HCT116 (cell line): Measurements from ENCODE around the gene TM9SF1. TPM values are rescaled to one million over a fixed set of nuclear protein-coding genes. Genes with fewer than 3 reads are reported as not detected.

Experiments used
- ATAC-seq: fragments of 200-7000 bp; cut with Tn5 transposase; 2 replicates; pipeline ENCODE4 v1.9.1; 2020; ENCODE audit warnings: mild to moderate bottlenecking, moderate library complexity
- BruUV-seq: library from RNA; stranded (reverse); fragments of 400-500 nt; replicated peaks from 2 replicates; lab custom pipeline; 2021; lab: Mats Ljungman, UMichigan
- CTCF ChIA-PET: fragments of 300-600 bp; sonication (Branson Sonifier 250); formaldehyde crosslinking; loops from one replicate; lab custom pipeline; 2021; ENCODE audit warnings: antibody characterized with exemption; lab: Charles Lee
- POLR2A ChIA-PET: fragments of 300-600, 350-600 bp; sonication (Branson Sonifier 250); formaldehyde crosslinking; loops from one replicate; lab custom pipeline; 2021; ENCODE audit warnings: antibody characterized with exemption; lab: Charles Lee
- RAD21 ChIA-PET, 2 experiments: fragments of 300-600 bp; sonication (Branson Sonifier 250); formaldehyde crosslinking; loops; one replicate each; lab custom pipeline; 2023; ENCODE audit warnings: low total read pairs in 2 of 2; ENCODE audit not compliant: uncharacterized antibody in 2 of 2, unreplicated experiment in 2 of 2, low non-redundant PET in 1 of 2; lab: Charles Lee
- DNase-seq: peaks from one replicate; pipeline ENCODE4 v3.0.0-alpha.2; 2010; ENCODE audit warnings: low read depth, low spot score
- H2AFZ ChIP-seq: fragments of 200-600 bp; shearing (Covaris generic), sonication (generic); 2 replicates; pipeline ENCODE4 v1.6.1; 2017; ENCODE audit warnings: low read depth, mixed run types, mixed read lengths, antibody characterized with exemption, low read length; ENCODE audit not compliant: poor library complexity, severe bottlenecking
- H3K27ac ChIP-seq: 2 replicates; pipeline ENCODE4 v1.5.1; 2012; ENCODE audit warnings: low read depth, low read length
- H3K27me3 ChIP-seq: fragments of 200-600 bp; sonication (generic); 2 replicates; pipeline ENCODE4 v1.6.1; 2016; ENCODE audit warnings: mixed run types, low read length, mixed read lengths; ENCODE audit not compliant: insufficient read depth
- H3K36me3 ChIP-seq, 2 experiments: fragments of 200-500 bp in 1 of 2; fragments of 200-600 bp in 1 of 2; sonication (Bioruptor generic) in 1 of 2; sonication (generic) in 1 of 2; 2 replicates each; pipeline versions ENCODE4 v1.5.1 to v1.6.1; 2014 to 2016; ENCODE audit warnings: low read length in 2 of 2, inconsistent platforms in 1 of 2, mixed read lengths in 1 of 2, mixed run types in 1 of 2; ENCODE audit not compliant: insufficient read depth in 2 of 2, control insufficient read depth in 1 of 2
- H3K4me1 ChIP-seq, 2 experiments: fragments of 200-600 bp in 1 of 2; sonication (generic) in 1 of 2; 2 replicates each; pipeline versions ENCODE4 v1.5.1 to v1.6.1; 2012 to 2017; ENCODE audit warnings: low read length in 2 of 2, inconsistent platforms in 1 of 2, mild to moderate bottlenecking in 1 of 2, mixed read lengths in 1 of 2, mixed run types in 1 of 2, moderate library complexity in 1 of 2; ENCODE audit not compliant: insufficient read depth in 2 of 2, control insufficient read depth in 1 of 2
- H3K4me2 ChIP-seq: fragments of 200-600 bp; sonication (generic); 2 replicates; pipeline ENCODE4 v1.6.1; 2017; ENCODE audit warnings: mixed run types, low read length, mixed read lengths
- H3K4me3 ChIP-seq, 2 experiments: fragments of 200-600 bp in 1 of 2; sonication (generic) in 1 of 2; replicated peaks in 1 of 2; 2 replicates each; pipeline ENCODE4 v1.5.1; 2011 to 2016; ENCODE audit warnings: low read length in 2 of 2, control low read depth in 1 of 2, low read depth in 1 of 2, mild to moderate bottlenecking in 1 of 2, mixed read lengths in 1 of 2, mixed run types in 1 of 2
- H3K79me2 ChIP-seq: fragments of 200-600 bp; sonication (generic); 2 replicates; pipeline ENCODE4 v1.6.1; 2017; ENCODE audit warnings: mild to moderate bottlenecking, mixed run types, low read length, moderate library complexity, mixed read lengths; ENCODE audit not compliant: insufficient read depth
- H3K9ac ChIP-seq: fragments of 200-600 bp; sonication (generic); 2 replicates; pipeline ENCODE4 v1.6.1; 2016; ENCODE audit warnings: low read length, mixed read lengths
- H3K9me2 ChIP-seq: fragments of 200-600 bp; sonication (generic), shearing (Covaris generic); 2 replicates; pipeline ENCODE4 v1.6.1; 2017; ENCODE audit warnings: mixed run types, mild to moderate bottlenecking, moderate library complexity; ENCODE audit not compliant: insufficient read depth
- H3K9me3 ChIP-seq, 2 experiments: fragments of 200-500 bp in 1 of 2; fragments of 200-600 bp in 1 of 2; sonication (Bioruptor generic) in 1 of 2; sonication (generic) in 1 of 2; 2 replicates each; pipeline ENCODE4 v1.6.1; 2014 to 2017; ENCODE audit warnings: low read length in 2 of 2, mixed read lengths in 2 of 2, inconsistent platforms in 1 of 2, low read depth in 1 of 2, mild to moderate bottlenecking in 1 of 2, mixed run types in 1 of 2, moderate library complexity in 1 of 2; ENCODE audit not compliant: control insufficient read depth in 1 of 2, insufficient read depth in 1 of 2
- H4K20me1 ChIP-seq: fragments of 200-600 bp; sonication (generic), shearing (Covaris generic); 2 replicates; pipeline ENCODE4 v1.6.1; 2017; ENCODE audit warnings: mixed run types, mild to moderate bottlenecking, moderate library complexity; ENCODE audit not compliant: insufficient read depth
- CEBPB ChIP-seq: IDR thresholded peaks from 2 replicates; pipeline ENCODE4 v1.6.1; 2012; ENCODE audit warnings: low read depth
- ELF1 ChIP-seq: IDR thresholded peaks from 2 replicates; pipeline ENCODE4 v1.6.1; 2012; ENCODE audit warnings: low read depth, borderline replicate concordance
- EZH2 ChIP-seq: fragments of 200-600 bp; sonication (generic); IDR thresholded peaks from 2 replicates; pipeline ENCODE4 v1.6.1; 2017; ENCODE audit warnings: antibody characterized with exemption, mixed run types
- FOSL1 ChIP-seq: IDR thresholded peaks from 2 replicates; pipeline ENCODE4 v1.6.1; 2012; ENCODE audit warnings: low read depth
- JUND ChIP-seq: IDR thresholded peaks from 2 replicates; pipeline ENCODE4 v1.6.1; 2012
- POLR2A ChIP-seq: IDR thresholded peaks from 2 replicates; pipeline ENCODE4 v1.7.0; 2011; ENCODE audit warnings: borderline replicate concordance; ENCODE audit not compliant: insufficient read depth, insufficient read length; ENCODE audit errors: extremely low read depth
- RAD21 ChIP-seq: IDR thresholded peaks from 2 replicates; pipeline ENCODE4 v1.6.1; 2012; ENCODE audit warnings: low read depth, mild to moderate bottlenecking
- SIN3A ChIP-seq: IDR thresholded peaks from 2 replicates; pipeline ENCODE4 v1.6.1; 2012; ENCODE audit warnings: low read depth
- SP1 ChIP-seq: IDR thresholded peaks from 2 replicates; pipeline ENCODE4 v1.6.1; 2012; ENCODE audit warnings: low read depth
- ZBTB33 ChIP-seq: IDR thresholded peaks from 2 replicates; pipeline ENCODE4 v1.6.1; 2011; ENCODE audit warnings: mild to moderate bottlenecking, low read length, moderate library complexity; ENCODE audit not compliant: insufficient replicate concordance; ENCODE audit errors: extremely low read depth
- ZFX ChIP-seq: fragments of 450-650 bp; IDR thresholded peaks from 2 replicates; pipeline ENCODE4 v1.6.1; 2017
- intact Hi-C: fragments of 100-400 bp; cut with micrococcal nuclease; formaldehyde crosslinking; loops from 2 replicates; pipeline ENCODE4 v1.10.0; 2022
- total RNA-seq: library from RNA; stranded (reverse); gene quantifications from one replicate; pipeline ENCODE4 v1.2.1, GENCODE V29; 2021; ENCODE audit not compliant: unreplicated experiment
- TF ChIP-seq, protein P1 (sequence below): IDR thresholded peaks from 2 replicates; pipeline ENCODE4 v1.6.1; 2012; ENCODE audit warnings: low read depth
- TF ChIP-seq, protein P2 (sequence below): IDR thresholded peaks from 2 replicates; pipeline ENCODE4 v1.6.1; 2012
- TF ChIP-seq, protein P3 (sequence below), 3 experiments: fragments of 200-600 bp in 1 of 3; sonication (generic) in 1 of 3; IDR thresholded peaks in 2 of 3; conservative IDR thresholded peaks in 1 of 3; 2 replicates each; pipeline ENCODE4 v1.5.1; 2012 to 2017; ENCODE audit warnings: low read depth in 2 of 3, low read length in 2 of 3, antibody characterized with exemption in 1 of 3, borderline replicate concordance in 1 of 3, control low read depth in 1 of 3, mild to moderate bottlenecking in 1 of 3, mixed read lengths in 1 of 3, mixed run types in 1 of 3, moderate library complexity in 1 of 3; ENCODE audit not compliant: insufficient read depth in 1 of 3

The TM9SF1 gene
- total RNA-seq, 1 experiment from 2014 or later: 35.2 TPM

- TF ChIP-seq FOSL1: no peak
- TF ChIP-seq POLR2A: no peak
- no peak for TF ChIP-seq RAD21
- TF ChIP-seq, all 23 proteins: peak for 0
Measured at GRCh38 chr14:24194873-24195185, 412 bp downstream of the TM9SF1 start (continued).

GRCh38 chr14:24194186-24194872 lies 912 bp downstream of the TM9SF1 start:
- Histone ChIP-seq H3K79me2 (peaks cover 33% of the 10 kb centered on the region), H3K4me1 (peaks cover 18 to 30% of the 10 kb centered on the region in 2 experiments), H3K36me3 (peaks cover 12% of the 10 kb centered on the region in 2 experiments; a peak in 3 of 4 replicates), H4K20me1 (no peaks in the 10 kb centered on the region), H3K9me2 (no peaks in the 10 kb centered on the region), H3K9me3 (no peaks in the 10 kb centered on the region), H3K4me3 (peak overlapping the region; percentile 85 to 88), H3K4me2 (peak overlapping the region; percentile 84), H3K27ac (peak overlapping the region; percentile 96), H3K27me3 (no peaks in the 10 kb centered on the region), H2AFZ (no peak overlapping the region), H3K9ac (peak overlapping the region; percentile 91; the same call in 1 of the 2 replicates)
- TSS peak; percentile 56 for BruUV-seq
- intact Hi-C loops: no loop called here
- TF ChIP-seq SIN3A: no peak
- TF ChIP-seq, protein P1, sequence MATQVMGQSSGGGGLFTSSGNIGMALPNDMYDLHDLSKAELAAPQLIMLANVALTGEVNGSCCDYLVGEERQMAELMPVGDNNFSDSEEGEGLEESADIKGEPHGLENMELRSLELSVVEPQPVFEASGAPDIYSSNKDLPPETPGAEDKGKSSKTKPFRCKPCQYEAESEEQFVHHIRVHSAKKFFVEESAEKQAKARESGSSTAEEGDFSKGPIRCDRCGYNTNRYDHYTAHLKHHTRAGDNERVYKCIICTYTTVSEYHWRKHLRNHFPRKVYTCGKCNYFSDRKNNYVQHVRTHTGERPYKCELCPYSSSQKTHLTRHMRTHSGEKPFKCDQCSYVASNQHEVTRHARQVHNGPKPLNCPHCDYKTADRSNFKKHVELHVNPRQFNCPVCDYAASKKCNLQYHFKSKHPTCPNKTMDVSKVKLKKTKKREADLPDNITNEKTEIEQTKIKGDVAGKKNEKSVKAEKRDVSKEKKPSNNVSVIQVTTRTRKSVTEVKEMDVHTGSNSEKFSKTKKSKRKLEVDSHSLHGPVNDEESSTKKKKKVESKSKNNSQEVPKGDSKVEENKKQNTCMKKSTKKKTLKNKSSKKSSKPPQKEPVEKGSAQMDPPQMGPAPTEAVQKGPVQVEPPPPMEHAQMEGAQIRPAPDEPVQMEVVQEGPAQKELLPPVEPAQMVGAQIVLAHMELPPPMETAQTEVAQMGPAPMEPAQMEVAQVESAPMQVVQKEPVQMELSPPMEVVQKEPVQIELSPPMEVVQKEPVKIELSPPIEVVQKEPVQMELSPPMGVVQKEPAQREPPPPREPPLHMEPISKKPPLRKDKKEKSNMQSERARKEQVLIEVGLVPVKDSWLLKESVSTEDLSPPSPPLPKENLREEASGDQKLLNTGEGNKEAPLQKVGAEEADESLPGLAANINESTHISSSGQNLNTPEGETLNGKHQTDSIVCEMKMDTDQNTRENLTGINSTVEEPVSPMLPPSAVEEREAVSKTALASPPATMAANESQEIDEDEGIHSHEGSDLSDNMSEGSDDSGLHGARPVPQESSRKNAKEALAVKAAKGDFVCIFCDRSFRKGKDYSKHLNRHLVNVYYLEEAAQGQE: no peak
- TF ChIP-seq CEBPB: no peak
- TF ChIP-seq EZH2: no peak
- TF ChIP-seq ZFX: no peak
- TF ChIP-seq ZBTB33: no peak
- TF ChIP-seq, protein P2, sequence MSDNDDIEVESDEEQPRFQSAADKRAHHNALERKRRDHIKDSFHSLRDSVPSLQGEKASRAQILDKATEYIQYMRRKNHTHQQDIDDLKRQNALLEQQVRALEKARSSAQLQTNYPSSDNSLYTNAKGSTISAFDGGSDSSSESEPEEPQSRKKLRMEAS: no peak
- TF ChIP-seq, protein P3, sequence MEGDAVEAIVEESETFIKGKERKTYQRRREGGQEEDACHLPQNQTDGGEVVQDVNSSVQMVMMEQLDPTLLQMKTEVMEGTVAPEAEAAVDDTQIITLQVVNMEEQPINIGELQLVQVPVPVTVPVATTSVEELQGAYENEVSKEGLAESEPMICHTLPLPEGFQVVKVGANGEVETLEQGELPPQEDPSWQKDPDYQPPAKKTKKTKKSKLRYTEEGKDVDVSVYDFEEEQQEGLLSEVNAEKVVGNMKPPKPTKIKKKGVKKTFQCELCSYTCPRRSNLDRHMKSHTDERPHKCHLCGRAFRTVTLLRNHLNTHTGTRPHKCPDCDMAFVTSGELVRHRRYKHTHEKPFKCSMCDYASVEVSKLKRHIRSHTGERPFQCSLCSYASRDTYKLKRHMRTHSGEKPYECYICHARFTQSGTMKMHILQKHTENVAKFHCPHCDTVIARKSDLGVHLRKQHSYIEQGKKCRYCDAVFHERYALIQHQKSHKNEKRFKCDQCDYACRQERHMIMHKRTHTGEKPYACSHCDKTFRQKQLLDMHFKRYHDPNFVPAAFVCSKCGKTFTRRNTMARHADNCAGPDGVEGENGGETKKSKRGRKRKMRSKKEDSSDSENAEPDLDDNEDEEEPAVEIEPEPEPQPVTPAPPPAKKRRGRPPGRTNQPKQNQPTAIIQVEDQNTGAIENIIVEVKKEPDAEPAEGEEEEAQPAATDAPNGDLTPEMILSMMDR (IDR thresholded peaks at IDR 0.05 in 2 of 3, conservative IDR thresholded peaks at IDR 0.05 in 1 of 3; ENCODE audit: borderline replicate concordance in 1 of 3, insufficient read depth in 1 of 3, low read depth in 2 of 3, low read length in 2 of 3): no peak
- TF ChIP-seq JUND: no peak
- no peak for TF ChIP-seq FOSL1
- TF ChIP-seq SP1: no peak
- no peak for TF ChIP-seq ELF1
- DNase-seq (no peak), ATAC-seq (no peak)
- RAD21 ChIA-PET: no interaction called here
- POLR2A ChIA-PET: interaction anchor here (1.3 to 1.9 kb wide), 2 partner anchors 12 to 19 kb away, joined by 4 to 8 read pairs; partner anchors contain the start of gene CHMP4A
- CTCF ChIA-PET: no interaction called here
